Loucy (cell line): ENCODE data around the gene C1QC.

Experiments
- H2AFZ ChIP-seq: fragments of 200-600 bp; sonication (generic); 2 replicates; pipeline ENCODE4 v1.6.0; 2016; ENCODE audit warnings: antibody characterized with exemption, mild to moderate bottlenecking, low read length, moderate library complexity
- H3F3A ChIP-seq: fragments of 200-600 bp; 2 replicates; pipeline ENCODE4 v1.6.0; 2016; ENCODE audit warnings: antibody characterized with exemption, low read depth, mild to moderate bottlenecking
- H3K27me3 ChIP-seq: fragments of 200-600 bp; sonication (generic); 2 replicates; pipeline ENCODE4 v1.6.1; 2014; ENCODE audit warnings: low read length, mild to moderate bottlenecking; ENCODE audit not compliant: insufficient read depth, poor library complexity, severe bottlenecking
- H3K36me3 ChIP-seq: fragments of 200-600 bp; sonication (generic); 2 replicates; pipeline ENCODE4 v1.6.1; 2016; ENCODE audit warnings: low read length; ENCODE audit not compliant: insufficient read depth
- H3K4me1 ChIP-seq: fragments of 200-600 bp; sonication (generic); 2 replicates; pipeline ENCODE4 v1.5.1; 2014; ENCODE audit warnings: low read length, mild to moderate bottlenecking; ENCODE audit not compliant: insufficient read depth, poor library complexity, severe bottlenecking
- H3K4me2 ChIP-seq: fragments of 200-600 bp; sonication (generic); 2 replicates; pipeline ENCODE4 v1.6.0; 2014; ENCODE audit warnings: antibody characterized with exemption, low read length, low read depth, mild to moderate bottlenecking; ENCODE audit not compliant: poor library complexity, severe bottlenecking
- H3K4me3 ChIP-seq: fragments of 200-600 bp; sonication (generic); 2 replicates; pipeline ENCODE4 v1.5.1; 2014; ENCODE audit warnings: low read length, mild to moderate bottlenecking, mixed read lengths; ENCODE audit not compliant: poor library complexity, severe bottlenecking
- H3K79me2 ChIP-seq: fragments of 200-600 bp; sonication (generic); 2 replicates; pipeline ENCODE4 v1.6.1; 2014; ENCODE audit warnings: low read length; ENCODE audit not compliant: insufficient read depth
- H3K9ac ChIP-seq: fragments of 200-600 bp; sonication (generic); 2 replicates; pipeline ENCODE4 v1.6.0; 2014; ENCODE audit warnings: mild to moderate bottlenecking, low read depth, low read length, moderate library complexity; ENCODE audit not compliant: poor library complexity, severe bottlenecking
- H3K9me2 ChIP-seq: fragments of 200-600 bp; sonication (generic); replicated peaks from 2 replicates; pipeline ENCODE4 v1.6.1; 2016; ENCODE audit warnings: low read depth, low read length, mixed read lengths
- H3K9me3 ChIP-seq: fragments of 200-600 bp; sonication (generic); 2 replicates; pipeline ENCODE4 v1.6.1; 2014; ENCODE audit warnings: mild to moderate bottlenecking, antibody characterized with exemption, low read length, low read depth; ENCODE audit not compliant: insufficient read depth
- H4K20me1 ChIP-seq: fragments of 200-600 bp; sonication (generic); 2 replicates; pipeline ENCODE4 v1.6.0; 2014; ENCODE audit warnings: antibody characterized with exemption, low read length, mild to moderate bottlenecking; ENCODE audit not compliant: insufficient read depth, poor library complexity, severe bottlenecking
- CTCF ChIP-seq: fragments of 200-600 bp; sonication (generic); conservative IDR thresholded peaks from 2 replicates; pipeline ENCODE4 v1.5.1; 2014; ENCODE audit warnings: mild to moderate bottlenecking, antibody characterized with exemption, low read length
- EZH2phosphoT487 ChIP-seq: fragments of 200-600 bp; IDR thresholded peaks from 2 replicates; pipeline ENCODE4 v1.6.1; 2018; ENCODE audit warnings: antibody characterized with exemption, mild to moderate bottlenecking, moderate library complexity, borderline replicate concordance

The C1QC gene

GRCh38 chr1:22619252-22619651 lies 24.2 kb upstream of the C1QC start:
- Histone ChIP-seq H3K27me3 (no peaks in the 10 kb centered on the region), H3K4me1 (peaks cover 7% of the 10 kb centered on the region)

GRCh38 chr1:22619798-22620197 lies 23.6 kb upstream of the C1QC start:
- Histone ChIP-seq H2AFZ (no peak overlapping the region), H3K36me3 (no peaks in the 10 kb centered on the region), H3K4me3 (no peak overlapping the region), H4K20me1 (no peaks in the 10 kb centered on the region), H3K9me3 (no peaks in the 10 kb centered on the region), H3K79me2 (no peaks in the 10 kb centered on the region), H3K9ac (no peak overlapping the region), H3K27me3 (no peaks in the 10 kb centered on the region), H3K9me2 (no peaks in the 10 kb centered on the region), H3F3A (no peaks in the 10 kb centered on the region), H3K4me2 (peak overlapping the region; percentile 25), H3K4me1 (peaks cover 7% of the 10 kb centered on the region)
- no peak for TF ChIP-seq CTCF
- no peak for TF ChIP-seq EZH2phosphoT487

More at GRCh38 chr1:22619252-22619651, 24.2 kb upstream of the C1QC start:
- H3K4me3 ChIP-seq, result no peak overlapping the region
- H3K36me3 ChIP-seq, result no peaks in the 10 kb centered on the region
- H3K9me3 ChIP-seq, result no peaks in the 10 kb centered on the region
- H3K4me2 ChIP-seq, result peak overlapping the region; percentile 25
- TF ChIP-seq EZH2phosphoT487, result no peak
- no peak for TF ChIP-seq CTCF
- H3K9ac ChIP-seq, result no peak overlapping the region
- H3K9me2 ChIP-seq, result no peaks in the 10 kb centered on the region
- H3K79me2 ChIP-seq, result no peaks in the 10 kb centered on the region
- H4K20me1 ChIP-seq, result no peaks in the 10 kb centered on the region
- no peak overlapping the region for H2AFZ ChIP-seq
- no peaks in the 10 kb centered on the region for H3F3A ChIP-seq

- Histone ChIP-seq H3K27me3 (no peaks in the 10 kb centered on the region), H3K79me2 (no peaks in the 10 kb centered on the region), H3K36me3 (no peaks in the 10 kb centered on the region), H3K9ac (no peak overlapping the region), H3K9me2 (no peaks in the 10 kb centered on the region), H3K4me3 (no peak overlapping the region), H3F3A (no peaks in the 10 kb centered on the region), H3K9me3 (no peaks in the 10 kb centered on the region), H4K20me1 (no peaks in the 10 kb centered on the region), H3K4me2 (no peak overlapping the region), H2AFZ (no peak overlapping the region), H3K4me1 (peaks cover 7% of the 10 kb centered on the region)
- TF ChIP-seq CTCF, result no peak
- no peak for TF ChIP-seq EZH2phosphoT487
Measured at GRCh38 chr1:22621761-22622160, 21.7 kb upstream of the C1QC start.
